HAP-1 (cell line): ENCODE results near the gene CLIP2.
A peak's percentile ranks its signal among the peaks of the same experiment; 100 is the strongest.

ENCODE experiments used
- DNase-seq, 2 experiments: peaks; one replicate each; pipeline ENCODE4 v3.0.0-alpha.2; 2016 to 2020; ENCODE audit warnings: low spot score in 2 of 2
- H3K27me3 ChIP-seq: fragments of 250-450 bp; sonication (Bioruptor Pico); 2 replicates; pipeline ENCODE4 v1.5.1; 2020; ENCODE audit warnings: low read depth, mild to moderate bottlenecking, moderate library complexity
- H3K36me3 ChIP-seq: fragments of 250-450 bp; sonication (Bioruptor Pico); replicated peaks from 2 replicates; pipeline ENCODE4 v1.5.1; 2020; ENCODE audit warnings: mild to moderate bottlenecking
- H3K4me1 ChIP-seq: fragments of 250-450 bp; sonication (Bioruptor Pico); 2 replicates; pipeline ENCODE4 v1.5.1; 2020; ENCODE audit warnings: mild to moderate bottlenecking
- H3K4me3 ChIP-seq: fragments of 250-450 bp; sonication (Bioruptor Pico); 2 replicates; pipeline ENCODE4 v1.5.1; 2020; ENCODE audit warnings: mild to moderate bottlenecking, moderate library complexity
- H3K9me3 ChIP-seq: fragments of 250-450 bp; sonication (Bioruptor Pico); 2 replicates; pipeline ENCODE4 v1.5.1; 2020; ENCODE audit warnings: mild to moderate bottlenecking, moderate library complexity
- in situ Hi-C: fragments of 300-500 bp; cut with MboI; formaldehyde crosslinking; loops from 3 replicates; pipeline ENCODE4 v1.14.3; 2020; ENCODE audit warnings: low sequenced_read_pairs, inconsistent platforms, mixed read lengths

CLIP2 gene

GRCh38 chr7:74258639-74259038 lies 30.6 kb upstream of the CLIP2 start:
- Histone ChIP-seq H3K4me1 (0 out of 2 replicates have a peak, but pooled peaks cover 3% of the 10 kb centered on the region), H3K27me3 (no peaks in the 10 kb centered on the region), H3K36me3 (no peaks in the 10 kb centered on the region), H3K9me3 (no peaks in the 10 kb centered on the region), H3K4me3 (no peak overlapping the region)
- no peak for DNase-seq
- in situ Hi-C loops, result no loop called here

- Histone ChIP-seq H3K4me3 (no peak overlapping the region), H3K9me3 (no peaks in the 10 kb centered on the region), H3K36me3 (no peaks in the 10 kb centered on the region), H3K27me3 (no peaks in the 10 kb centered on the region), H3K4me1 (no peaks in the 10 kb centered on the region)
- in situ Hi-C loops, result loop anchor here (5.0 kb wide), 1 partner anchor 34 kb away; no protein-coding TSS in a partner anchor
- DNase-seq, result no peak
Measured at GRCh38 chr7:74262639-74263398, 26.4 kb upstream of the CLIP2 start.

- Histone ChIP-seq H3K9me3 (no peaks in the 10 kb centered on the region), H3K27me3 (no peaks in the 10 kb centered on the region), H3K36me3 (no peaks in the 10 kb centered on the region), H3K4me3 (no peak overlapping the region), H3K4me1 (no peaks in the 10 kb centered on the region)
- in situ Hi-C loops, result loop anchor here (5.0 kb wide), 1 partner anchor 34 kb away; no protein-coding TSS in a partner anchor
- DNase-seq, result no peak
Measured at GRCh38 chr7:74263399-74264120, 25.6 kb upstream of the CLIP2 start.

- in situ Hi-C loops, result no loop called here
- Histone ChIP-seq H3K27me3 (no peaks in the 10 kb centered on the region), H3K36me3 (no peaks in the 10 kb centered on the region), H3K4me1 (no peaks in the 10 kb centered on the region), H3K9me3 (no peaks in the 10 kb centered on the region), H3K4me3 (no peak overlapping the region)
- DNase-seq, result no peak
Measured at GRCh38 chr7:74266191-74266963, 22.8 kb upstream of the CLIP2 start.

GRCh38 chr7:74267756-74268565 lies 21.2 kb upstream of the CLIP2 start:
- Histone ChIP-seq H3K9me3 (no peaks in the 10 kb centered on the region), H3K36me3 (no peaks in the 10 kb centered on the region), H3K4me1 (no peaks in the 10 kb centered on the region), H3K27me3 (no peaks in the 10 kb centered on the region), H3K4me3 (no peak overlapping the region)
- in situ Hi-C loops, result no loop called here
- DNase-seq, result no peak

GRCh38 chr7:74269757-74270277 lies 19.4 kb upstream of the CLIP2 start:
- Histone ChIP-seq H3K27me3 (no peaks in the 10 kb centered on the region), H3K36me3 (no peaks in the 10 kb centered on the region), H3K4me1 (no peaks in the 10 kb centered on the region), H3K9me3 (no peaks in the 10 kb centered on the region), H3K4me3 (peak overlapping the region; percentile 42)
- in situ Hi-C loops, result no loop called here
- DNase-seq, result peak; percentile 71 to 84

- no peaks in the 10 kb centered on the region for H3K4me1 ChIP-seq
- no peaks in the 10 kb centered on the region for H3K27me3 ChIP-seq
- in situ Hi-C loops, result no loop called here
- no peaks in the 10 kb centered on the region for H3K36me3 ChIP-seq
- no peak for DNase-seq
- H3K9me3 ChIP-seq, result no peaks in the 10 kb centered on the region
- no peak overlapping the region for H3K4me3 ChIP-seq
Measured at GRCh38 chr7:74271742-74272141, 17.5 kb upstream of the CLIP2 start.

- no peaks in the 10 kb centered on the region for H3K9me3 ChIP-seq
- H3K27me3 ChIP-seq, result no peaks in the 10 kb centered on the region
- no peaks in the 10 kb centered on the region for H3K4me1 ChIP-seq
- in situ Hi-C loops, result no loop called here
- no peak for DNase-seq
- H3K4me3 ChIP-seq, result no peak overlapping the region
- no peaks in the 10 kb centered on the region for H3K36me3 ChIP-seq
Measured at GRCh38 chr7:74272305-74273038, 16.7 kb upstream of the CLIP2 start.

- H3K4me1 ChIP-seq, result peaks cover 6% of the 10 kb centered on the region
- no peaks in the 10 kb centered on the region for H3K36me3 ChIP-seq
- no peak overlapping the region for H3K4me3 ChIP-seq
- no peaks in the 10 kb centered on the region for H3K27me3 ChIP-seq
- in situ Hi-C loops, result no loop called here
- no peaks in the 10 kb centered on the region for H3K9me3 ChIP-seq
- DNase-seq, result peak in 1 of 2 experiments; percentile 71
Measured at GRCh38 chr7:74275401-74275881, 13.8 kb upstream of the CLIP2 start.

- no peak overlapping the region for H3K4me3 ChIP-seq
- H3K9me3 ChIP-seq, result no peaks in the 10 kb centered on the region
- no peaks in the 10 kb centered on the region for H3K36me3 ChIP-seq
- in situ Hi-C loops, result no loop called here
- no peak for DNase-seq
- H3K4me1 ChIP-seq, result peaks cover 6% of the 10 kb centered on the region
- no peaks in the 10 kb centered on the region for H3K27me3 ChIP-seq
Measured at GRCh38 chr7:74277636-74278035, 11.6 kb upstream of the CLIP2 start.

GRCh38 chr7:74280985-74281384 lies 8.2 kb upstream of the CLIP2 start:
- Histone ChIP-seq H3K4me1 (peaks cover 6% of the 10 kb centered on the region), H3K9me3 (no peaks in the 10 kb centered on the region), H3K36me3 (no peaks in the 10 kb centered on the region), H3K27me3 (no peaks in the 10 kb centered on the region), H3K4me3 (no peak overlapping the region)
- in situ Hi-C loops, result no loop called here
- DNase-seq, result no peak

- H3K4me3 ChIP-seq, result no peak overlapping the region
- H3K27me3 ChIP-seq, result no peaks in the 10 kb centered on the region
- H3K4me1 ChIP-seq, result peaks cover 6% of the 10 kb centered on the region
- in situ Hi-C loops, result no loop called here
- no peaks in the 10 kb centered on the region for H3K36me3 ChIP-seq
- H3K9me3 ChIP-seq, result no peaks in the 10 kb centered on the region
- DNase-seq, result peak; percentile 33 to 55
Measured at GRCh38 chr7:74282748-74283459, 6.3 kb upstream of the CLIP2 start.
